GM12873 (cell line): ENCODE results near the gene KIF1A.

Experiments
- CTCF ChIP-seq: IDR thresholded peaks from 2 replicates; pipeline ENCODE4 v1.5.1; 2012; ENCODE audit warnings: low read depth, mild to moderate bottlenecking, moderate library complexity, low read length, control low read depth; ENCODE audit not compliant: insufficient read depth; ENCODE audit errors: missing control alignments

KIF1A gene

DNA sequence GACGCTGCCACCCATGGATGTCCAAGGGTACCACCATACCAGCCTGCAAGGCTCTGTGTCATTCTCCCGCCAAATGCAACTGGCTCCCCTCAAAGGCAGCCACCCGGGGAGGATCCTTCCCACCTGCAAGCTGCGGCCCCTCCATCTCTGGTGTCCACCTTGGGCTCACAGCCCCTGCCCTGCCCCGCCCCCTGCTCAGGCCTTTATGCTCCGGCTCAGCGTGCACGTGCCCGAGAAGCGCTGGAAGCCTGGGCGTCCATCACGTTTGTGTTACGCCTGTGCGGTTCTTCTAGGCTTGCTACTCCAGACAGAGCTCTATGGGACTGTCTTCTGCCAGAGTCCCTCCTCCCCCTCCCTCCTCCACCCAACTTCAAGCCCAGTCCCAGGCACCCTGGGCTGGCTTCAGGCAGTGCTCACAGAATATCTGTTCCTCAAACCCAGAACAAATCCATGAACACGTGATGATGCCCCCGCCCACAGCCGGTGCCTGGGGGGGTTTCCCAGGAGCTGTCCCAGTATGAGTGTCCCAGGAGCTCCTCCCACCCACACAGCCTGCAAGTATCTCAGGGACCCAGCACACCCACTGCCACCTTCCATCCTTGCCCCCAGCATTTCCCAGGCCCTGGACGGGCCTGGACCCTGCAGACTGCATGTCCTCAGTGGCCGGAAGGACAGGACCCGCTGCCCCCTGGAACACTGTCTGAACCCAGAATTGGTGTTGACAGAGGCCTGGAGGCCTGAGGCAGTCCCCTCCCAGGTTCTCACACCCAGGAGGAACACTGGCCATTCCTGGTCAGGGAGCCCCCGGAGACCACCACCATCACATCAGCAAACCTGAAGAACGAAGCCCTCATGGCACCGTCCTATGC, 30.3 kb downstream of the KIF1A start:
- no peak for TF ChIP-seq CTCF

- no peak for TF ChIP-seq CTCF
These were observed 31.0 kb downstream of the KIF1A start for GRCh38 chr2:240789051-240789453.

DNA sequence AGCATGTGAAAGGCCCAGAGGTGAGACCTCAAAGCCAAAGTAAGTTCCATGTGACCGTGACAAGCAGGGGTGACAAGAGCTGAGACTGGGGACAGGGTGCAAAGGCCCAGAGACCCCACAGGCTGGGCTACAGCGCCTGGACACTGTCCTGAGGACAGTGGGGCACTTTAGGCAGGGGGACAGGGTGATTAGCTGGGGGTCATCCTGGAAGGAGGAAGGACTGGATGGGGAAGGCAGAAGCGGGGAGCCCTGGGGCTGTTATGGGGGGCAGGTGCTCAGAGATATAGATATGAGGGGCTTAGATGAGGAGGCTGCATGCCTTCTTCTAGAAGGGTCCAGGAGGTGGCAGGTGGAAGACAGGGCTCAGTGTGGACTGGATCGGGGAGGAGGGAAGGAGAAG, 31.5 kb downstream of the KIF1A start:
- TF ChIP-seq CTCF = no peak

GRCh38 chr2:240787521-240788472, 32.2 kb downstream of the KIF1A start:
- TF ChIP-seq CTCF = no peak

DNA sequence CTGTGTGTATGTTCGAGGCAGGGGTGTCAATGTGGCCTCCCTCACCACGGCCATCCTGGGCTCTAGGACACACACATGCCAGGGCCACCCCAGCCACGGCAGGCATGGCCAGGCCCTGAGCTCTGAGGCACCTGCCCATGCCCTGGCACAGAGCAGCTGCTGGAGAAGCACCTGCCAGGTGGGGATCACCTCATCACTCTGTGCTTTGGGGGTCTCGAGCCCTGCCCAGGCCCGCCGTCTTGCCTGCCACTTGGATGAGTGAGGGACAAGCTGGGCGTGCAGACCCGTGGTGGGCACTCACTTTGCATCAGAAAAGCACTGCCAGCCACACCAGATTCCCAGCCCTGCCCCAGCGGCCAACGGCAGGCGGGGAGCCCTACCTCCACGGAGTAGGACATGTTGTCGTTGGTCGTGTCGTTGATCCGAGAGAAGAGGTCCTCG, 33.1 kb downstream of the KIF1A start:
- TF ChIP-seq CTCF = no peak

GRCh38 chr2:240786355-240786841, 33.6 kb downstream of the KIF1A start:
- no peak for TF ChIP-seq CTCF
